NCI-H128 (cell line): ENCODE measurements around the gene ETV3.
A peak's percentile ranks its signal among the peaks of the same experiment; 100 is the strongest.
"Not testable (repeated sequence)": the region's sequence is repeated elsewhere in the genome, so short reads cannot be mapped to it uniquely, and the experiment has no call there.

Source experiments
- DNase-seq: peaks from one replicate; lab custom pipeline; 2025; ENCODE audit not compliant: unreplicated experiment; lab: John Stamatoyannopoulos, UW

ETV3 gene

GRCh38 chr1:157138220-157139051, at the start of gene ETV3:
TSS of gene ETV3 (minus strand) at chr1:157138395. CDS start at chr1:157136352, 2,043 bp downstream.
- DNase-seq: peak; percentile 72

- DNase-seq: no peak
Observed at GRCh38 chr1:157186281-157186992, 48.2 kb upstream of the ETV3 start.

GRCh38 chr1:157183870-157184269, 45.7 kb upstream of the ETV3 start:
- no peak for DNase-seq

GRCh38 chr1:157182371-157182770, 44.2 kb upstream of the ETV3 start:
- not testable (repeated sequence) for DNase-seq

- no peak for DNase-seq
Observed at GRCh38 chr1:157181790-157182189, 43.6 kb upstream of the ETV3 start.

GRCh38 chr1:157181258-157181657, 43.1 kb upstream of the ETV3 start:
- no peak for DNase-seq

GRCh38 chr1:157178490-157178889, 40.3 kb upstream of the ETV3 start:
- DNase-seq: no peak

GRCh38 chr1:157177733-157178394, 39.7 kb upstream of the ETV3 start:
- no peak for DNase-seq

- no peak for DNase-seq
Observed at GRCh38 chr1:157176591-157177121, 38.5 kb upstream of the ETV3 start.

- no peak for DNase-seq
Observed at GRCh38 chr1:157176016-157176415, 37.8 kb upstream of the ETV3 start.

- no peak for DNase-seq
Observed at GRCh38 chr1:157173900-157174410, 35.8 kb upstream of the ETV3 start.

- DNase-seq: not testable (repeated sequence)
Observed at GRCh38 chr1:157173241-157173640, 35.0 kb upstream of the ETV3 start.

- DNase-seq: not testable (repeated sequence)
Observed at GRCh38 chr1:157172591-157172990, 34.4 kb upstream of the ETV3 start.

- DNase-seq: not testable (repeated sequence)
Observed at GRCh38 chr1:157171903-157172503, 33.8 kb upstream of the ETV3 start.

- DNase-seq: peak; percentile 20
Observed at GRCh38 chr1:157170677-157171515, 32.7 kb upstream of the ETV3 start.

- no peak for DNase-seq
Observed at GRCh38 chr1:157168015-157168414, 29.8 kb upstream of the ETV3 start.

GRCh38 chr1:157167437-157167836, 29.2 kb upstream of the ETV3 start:
- no peak for DNase-seq

- DNase-seq: no peak
Observed at GRCh38 chr1:157166590-157166989, 28.4 kb upstream of the ETV3 start.

GRCh38 chr1:157163273-157164127, 25.3 kb upstream of the ETV3 start:
- peak; percentile 73 for DNase-seq
